Measurements from ENCODE around the gene TEFM.
"Not testable (repeated sequence)": the region's sequence is repeated elsewhere in the genome, so short reads cannot be mapped to it uniquely, and the experiment has no call there.

TEFM gene

GRCh38 chr17:30920683-30921543 is 14.9 kb upstream of the TEFM start:
- DNase-seq (ENCODE audit: low spot score) = no peak

- no peak for DNase-seq (ENCODE audit: low spot score)
Measured at GRCh38 chr17:30920282-30920681, 14.2 kb upstream of the TEFM start.

DNA sequence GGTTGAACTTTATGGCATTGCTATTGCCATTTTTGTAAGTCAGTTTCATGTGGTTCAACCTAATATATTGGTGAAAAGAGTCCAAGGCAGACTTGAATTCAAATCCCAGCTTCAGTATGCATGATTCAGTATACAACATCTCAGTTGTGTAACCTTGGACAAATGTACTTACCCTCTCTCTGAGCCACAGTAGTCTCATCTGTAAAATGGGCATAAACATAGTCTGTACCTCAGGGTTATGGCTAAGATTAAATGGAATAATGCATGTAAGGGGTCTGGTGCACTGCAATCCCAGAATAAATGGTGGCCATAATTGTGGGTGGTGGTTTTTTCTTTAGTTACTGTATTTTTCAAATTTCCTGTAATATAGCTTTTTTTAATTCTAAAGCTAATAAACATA is 11.0 kb upstream of the TEFM start:
- no peak for DNase-seq (ENCODE audit: low spot score)

GRCh38 chr17:30915833-30916611 is 10.0 kb upstream of the TEFM start:
- DNase-seq (ENCODE audit: low spot score) = no peak

GRCh38 chr17:30913955-30914354 is 7.9 kb upstream of the TEFM start:
- no peak for DNase-seq (ENCODE audit: low spot score)

GRCh38 chr17:30910151-30910550 is 4.1 kb upstream of the TEFM start:
- not testable (repeated sequence) for DNase-seq (ENCODE audit: low spot score)

- DNase-seq (ENCODE audit: low spot score) = no peak
Measured at GRCh38 chr17:30908717-30909420, 2.8 kb upstream of the TEFM start.

GRCh38 chr17:30905742-30906100 is 317 bp downstream of the TEFM start:
- DNase-seq (ENCODE audit: low spot score) = no peak

DNA sequence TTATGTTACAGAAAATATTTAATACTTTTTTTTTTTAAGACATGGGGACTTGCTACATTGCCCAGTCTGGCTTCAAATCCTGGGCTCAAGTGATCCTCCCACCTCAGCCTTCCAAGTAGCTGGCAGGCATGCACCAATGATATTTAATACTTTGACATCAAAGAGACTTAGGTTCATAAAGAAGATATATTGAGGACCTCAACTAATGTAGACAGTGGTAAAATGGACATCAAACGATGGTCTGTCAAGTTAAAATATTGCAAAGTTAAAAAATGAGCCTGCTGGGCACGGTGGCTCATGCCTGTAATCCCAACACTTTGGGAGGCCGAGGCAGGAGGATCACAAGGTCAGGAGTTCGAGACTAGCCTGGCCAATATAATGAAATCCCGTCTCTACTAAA is 8.7 kb downstream of the TEFM start:
- DNase-seq (ENCODE audit: low spot score) = no peak

DNA sequence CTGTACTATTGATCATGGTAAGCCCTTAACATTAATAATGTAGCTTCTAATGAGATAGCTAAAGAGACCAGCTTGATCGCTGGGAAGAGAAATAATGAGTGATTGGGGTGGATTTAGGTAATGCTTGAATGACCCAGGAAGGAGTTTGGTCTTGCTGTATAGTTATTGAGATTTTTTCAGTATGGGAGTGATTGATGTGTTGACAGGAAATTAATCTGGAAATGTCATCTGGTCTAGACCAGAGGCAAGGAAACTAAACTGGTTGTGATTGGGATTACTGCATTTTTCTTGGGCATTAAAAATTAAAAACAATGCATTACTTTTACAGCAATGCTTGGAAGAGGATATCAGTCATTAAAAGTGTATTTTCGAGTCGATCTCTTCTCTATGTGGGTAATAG is 11.8 kb downstream of the TEFM start:
- no peak for DNase-seq (ENCODE audit: low spot score)

DNA sequence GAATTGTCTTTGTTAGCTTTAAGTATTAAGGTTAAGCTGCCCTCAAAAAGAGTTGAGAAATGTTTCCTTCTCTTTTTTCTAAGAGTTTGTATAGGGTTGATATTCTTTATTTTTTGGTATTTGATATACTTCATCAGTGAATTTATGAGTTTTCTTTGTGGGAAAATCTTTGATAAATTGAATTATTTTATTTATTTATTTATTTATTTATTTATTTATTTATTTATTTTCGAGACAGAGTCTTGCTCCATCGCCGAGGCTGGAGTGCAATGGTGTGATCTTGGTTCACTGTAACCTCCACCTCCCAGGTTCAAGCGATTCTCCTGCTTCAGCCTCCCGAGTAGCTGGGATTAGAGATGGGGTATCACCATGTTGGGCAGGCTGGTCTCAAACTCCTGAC is 19.9 kb downstream of the TEFM start:
- no peak for DNase-seq (ENCODE audit: low spot score)

DNA sequence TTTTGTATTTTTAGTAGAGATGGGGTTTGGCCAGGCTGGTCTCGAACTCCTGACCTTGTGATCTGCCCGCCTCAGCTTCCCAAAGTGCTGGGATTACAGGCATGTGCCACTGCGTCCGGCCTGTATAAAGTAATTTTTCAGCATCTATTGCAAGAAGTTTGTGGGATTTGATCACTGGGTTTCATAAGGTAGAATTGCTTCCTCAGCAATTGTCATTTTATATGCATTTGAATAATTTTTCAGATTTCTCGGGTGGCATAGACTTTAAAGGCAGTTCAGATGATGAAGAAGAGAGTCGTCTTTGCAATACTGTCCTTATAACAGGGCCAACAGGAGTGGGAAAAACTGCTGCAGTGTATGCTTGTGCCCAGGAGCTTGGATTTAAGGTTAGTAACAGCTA is 37.0 kb downstream of the TEFM start:
- no peak for DNase-seq (ENCODE audit: low spot score)

GRCh38 chr17:30864636-30865035 is 41.4 kb downstream of the TEFM start:
- no peak for DNase-seq (ENCODE audit: low spot score)

DNA sequence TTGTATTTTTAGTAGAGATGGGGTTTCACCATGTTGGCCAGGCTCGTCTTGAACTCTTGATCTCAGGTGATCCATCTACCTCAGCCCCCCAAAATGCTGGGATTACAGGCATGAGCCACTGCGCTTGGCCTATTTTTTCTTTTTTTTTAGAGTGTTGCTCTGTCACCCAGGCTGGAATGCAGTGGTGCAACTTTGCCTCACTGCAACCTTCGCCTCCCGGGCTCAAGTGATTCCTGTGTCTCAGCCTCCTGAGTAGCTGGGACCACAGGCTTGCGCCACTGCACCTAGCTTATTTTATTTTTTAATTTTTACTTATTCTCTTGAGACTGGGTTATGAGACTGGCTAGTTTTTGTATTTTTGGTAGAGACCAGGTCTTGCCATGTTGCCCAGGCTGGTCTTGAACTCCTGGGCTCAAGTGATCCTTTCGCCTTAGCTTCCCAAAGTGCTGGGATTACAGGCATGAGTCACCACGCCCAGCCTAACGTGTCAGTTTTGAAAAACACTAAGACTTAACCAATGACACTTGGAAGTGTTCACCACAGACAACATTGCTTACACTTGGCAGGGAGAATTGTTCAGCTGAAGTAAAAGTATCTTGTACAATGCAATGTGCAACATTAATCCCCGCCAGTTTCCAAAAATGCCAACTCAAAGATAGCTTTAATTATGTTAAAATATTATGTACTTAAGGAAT is 47.3 kb downstream of the TEFM start:
- DNase-seq (ENCODE audit: low spot score) = no peak

GRCh38 chr17:30854146-30854545 is 51.9 kb downstream of the TEFM start:
- no peak for DNase-seq (ENCODE audit: low spot score)
